ENCODE data around the gene CAMTA1.

The CAMTA1 gene

GRCh38 chr1:7671146-7671465, 885.9 kb downstream of the CAMTA1 start:
- H3K4me3 ChIP-seq (ENCODE audit: severe bottlenecking), result no peak overlapping the region
- no peak overlapping the region for H3K27ac ChIP-seq (ENCODE audit: poor library complexity, severe bottlenecking)
- H3K36me3 ChIP-seq (ENCODE audit: low read depth), result no peaks in the 10 kb centered on the region
- no peaks in the 10 kb centered on the region for H3K27me3 ChIP-seq (ENCODE audit: insufficient read depth, poor library complexity, severe bottlenecking)
- H3K9me3 ChIP-seq (ENCODE audit: severe bottlenecking), result no peaks in the 10 kb centered on the region
- no peaks in the 10 kb centered on the region for H3K4me1 ChIP-seq (ENCODE audit: insufficient read depth, poor library complexity, severe bottlenecking)
- TF ChIP-seq CTCF (IDR thresholded peaks at IDR 0.05; ENCODE audit: poor library complexity, severe bottlenecking), result no peak
- DNase-seq (ENCODE audit: low spot score) (no peak), ATAC-seq (ENCODE audit: low read depth) (no peak)

- Histone ChIP-seq H3K4me1 (ENCODE audit: insufficient read depth, poor library complexity, severe bottlenecking) (no peaks in the 10 kb centered on the region), H3K4me3 (ENCODE audit: severe bottlenecking) (no peak overlapping the region), H3K36me3 (ENCODE audit: low read depth) (no peaks in the 10 kb centered on the region), H3K9me3 (ENCODE audit: severe bottlenecking) (no peaks in the 10 kb centered on the region), H3K27ac (ENCODE audit: poor library complexity, severe bottlenecking) (no peak overlapping the region), H3K27me3 (ENCODE audit: insufficient read depth, poor library complexity, severe bottlenecking) (no peaks in the 10 kb centered on the region)
- ATAC-seq (ENCODE audit: low read depth) (no peak), DNase-seq (ENCODE audit: low spot score) (no peak)
- no peak for TF ChIP-seq CTCF (IDR thresholded peaks at IDR 0.05; ENCODE audit: poor library complexity, severe bottlenecking)
Measured at GRCh38 chr1:7671676-7672075, 886.4 kb downstream of the CAMTA1 start.

GRCh38 chr1:7672864-7673263, 887.6 kb downstream of the CAMTA1 start:
- H3K36me3 ChIP-seq (ENCODE audit: low read depth), result no peaks in the 10 kb centered on the region
- H3K27me3 ChIP-seq (ENCODE audit: insufficient read depth, poor library complexity, severe bottlenecking), result no peaks in the 10 kb centered on the region
- TF ChIP-seq CTCF (IDR thresholded peaks at IDR 0.05; ENCODE audit: poor library complexity, severe bottlenecking), result no peak
- ATAC-seq (ENCODE audit: low read depth) (no peak), DNase-seq (ENCODE audit: low spot score) (no peak)
- no peaks in the 10 kb centered on the region for H3K9me3 ChIP-seq (ENCODE audit: severe bottlenecking)
- H3K27ac ChIP-seq (ENCODE audit: poor library complexity, severe bottlenecking), result no peak overlapping the region
- no peaks in the 10 kb centered on the region for H3K4me1 ChIP-seq (ENCODE audit: insufficient read depth, poor library complexity, severe bottlenecking)
- no peak overlapping the region for H3K4me3 ChIP-seq (ENCODE audit: severe bottlenecking)

GRCh38 chr1:7674972-7675371, 889.7 kb downstream of the CAMTA1 start:
- H3K4me1 ChIP-seq (ENCODE audit: insufficient read depth, poor library complexity, severe bottlenecking), result no peaks in the 10 kb centered on the region
- no peaks in the 10 kb centered on the region for H3K27me3 ChIP-seq (ENCODE audit: insufficient read depth, poor library complexity, severe bottlenecking)
- TF ChIP-seq CTCF (IDR thresholded peaks at IDR 0.05; ENCODE audit: poor library complexity, severe bottlenecking), result no peak
- ATAC-seq (ENCODE audit: low read depth), result no peak
- H3K36me3 ChIP-seq (ENCODE audit: low read depth), result no peaks in the 10 kb centered on the region
- H3K27ac ChIP-seq (ENCODE audit: poor library complexity, severe bottlenecking), result no peak overlapping the region
- no peak overlapping the region for H3K4me3 ChIP-seq (ENCODE audit: severe bottlenecking)
- DNase-seq (ENCODE audit: low spot score), result no peak
- H3K9me3 ChIP-seq (ENCODE audit: severe bottlenecking), result no peaks in the 10 kb centered on the region

GRCh38 chr1:7675431-7676273, 890.4 kb downstream of the CAMTA1 start:
- no peak overlapping the region for H3K4me3 ChIP-seq (ENCODE audit: severe bottlenecking)
- TF ChIP-seq CTCF (IDR thresholded peaks at IDR 0.05; ENCODE audit: poor library complexity, severe bottlenecking), result no peak
- no peaks in the 10 kb centered on the region for H3K9me3 ChIP-seq (ENCODE audit: severe bottlenecking)
- no peak overlapping the region for H3K27ac ChIP-seq (ENCODE audit: poor library complexity, severe bottlenecking)
- H3K4me1 ChIP-seq (ENCODE audit: insufficient read depth, poor library complexity, severe bottlenecking), result no peaks in the 10 kb centered on the region
- no peak for ATAC-seq (ENCODE audit: low read depth)
- no peaks in the 10 kb centered on the region for H3K36me3 ChIP-seq (ENCODE audit: low read depth)
- no peaks in the 10 kb centered on the region for H3K27me3 ChIP-seq (ENCODE audit: insufficient read depth, poor library complexity, severe bottlenecking)
- DNase-seq (ENCODE audit: low spot score), result no peak

All from RWPE2 (cell line).